Astrocyte (in vitro differentiated cells and primary cell): Measurements from ENCODE around the gene BLTP2.

ENCODE experiments used
- EZH2 ChIP-seq: IDR thresholded peaks from 2 replicates; pipeline ENCODE4 v1.6.1; 2012; ENCODE audit warnings: mild to moderate bottlenecking, low read length, inconsistent platforms; ENCODE audit not compliant: insufficient read depth
- TF ChIP-seq, protein P1 (sequence below): IDR thresholded peaks from 2 replicates; pipeline ENCODE4 v1.5.1; 2011; ENCODE audit warnings: low read depth, mild to moderate bottlenecking, inconsistent platforms, low read length, moderate library complexity; ENCODE audit not compliant: insufficient read depth

DNA sequence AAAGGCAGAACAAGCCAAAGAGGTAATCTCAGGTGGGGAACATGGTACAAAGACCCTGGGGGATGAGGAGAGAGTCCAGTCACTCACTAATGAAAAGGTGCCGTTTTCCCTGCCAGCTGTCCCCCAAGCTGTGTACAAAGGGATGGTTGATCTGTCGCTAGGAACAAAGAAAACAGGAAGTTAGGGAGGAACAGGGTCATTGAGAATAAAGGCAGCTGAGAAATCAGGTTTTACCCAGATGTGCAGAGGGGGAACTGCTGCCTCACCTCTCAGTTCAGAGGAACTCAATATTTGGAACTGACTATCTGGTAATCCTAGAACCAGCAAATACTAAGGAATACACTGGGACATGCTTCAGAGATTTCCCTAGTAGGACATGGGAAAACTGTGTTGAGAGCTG lies 32.4 kb downstream of the BLTP2 start:
- TF ChIP-seq, protein P1, sequence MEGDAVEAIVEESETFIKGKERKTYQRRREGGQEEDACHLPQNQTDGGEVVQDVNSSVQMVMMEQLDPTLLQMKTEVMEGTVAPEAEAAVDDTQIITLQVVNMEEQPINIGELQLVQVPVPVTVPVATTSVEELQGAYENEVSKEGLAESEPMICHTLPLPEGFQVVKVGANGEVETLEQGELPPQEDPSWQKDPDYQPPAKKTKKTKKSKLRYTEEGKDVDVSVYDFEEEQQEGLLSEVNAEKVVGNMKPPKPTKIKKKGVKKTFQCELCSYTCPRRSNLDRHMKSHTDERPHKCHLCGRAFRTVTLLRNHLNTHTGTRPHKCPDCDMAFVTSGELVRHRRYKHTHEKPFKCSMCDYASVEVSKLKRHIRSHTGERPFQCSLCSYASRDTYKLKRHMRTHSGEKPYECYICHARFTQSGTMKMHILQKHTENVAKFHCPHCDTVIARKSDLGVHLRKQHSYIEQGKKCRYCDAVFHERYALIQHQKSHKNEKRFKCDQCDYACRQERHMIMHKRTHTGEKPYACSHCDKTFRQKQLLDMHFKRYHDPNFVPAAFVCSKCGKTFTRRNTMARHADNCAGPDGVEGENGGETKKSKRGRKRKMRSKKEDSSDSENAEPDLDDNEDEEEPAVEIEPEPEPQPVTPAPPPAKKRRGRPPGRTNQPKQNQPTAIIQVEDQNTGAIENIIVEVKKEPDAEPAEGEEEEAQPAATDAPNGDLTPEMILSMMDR = no peak
- no peak for TF ChIP-seq EZH2
